ENCODE data around the gene COMMD8. TPM values are rescaled to one million over a fixed set of nuclear protein-coding genes. Genes with fewer than 3 reads are reported as not detected.

COMMD8 gene
- total RNA-seq, result 18.4 and 39.7 TPM in 2 replicates

DNA sequence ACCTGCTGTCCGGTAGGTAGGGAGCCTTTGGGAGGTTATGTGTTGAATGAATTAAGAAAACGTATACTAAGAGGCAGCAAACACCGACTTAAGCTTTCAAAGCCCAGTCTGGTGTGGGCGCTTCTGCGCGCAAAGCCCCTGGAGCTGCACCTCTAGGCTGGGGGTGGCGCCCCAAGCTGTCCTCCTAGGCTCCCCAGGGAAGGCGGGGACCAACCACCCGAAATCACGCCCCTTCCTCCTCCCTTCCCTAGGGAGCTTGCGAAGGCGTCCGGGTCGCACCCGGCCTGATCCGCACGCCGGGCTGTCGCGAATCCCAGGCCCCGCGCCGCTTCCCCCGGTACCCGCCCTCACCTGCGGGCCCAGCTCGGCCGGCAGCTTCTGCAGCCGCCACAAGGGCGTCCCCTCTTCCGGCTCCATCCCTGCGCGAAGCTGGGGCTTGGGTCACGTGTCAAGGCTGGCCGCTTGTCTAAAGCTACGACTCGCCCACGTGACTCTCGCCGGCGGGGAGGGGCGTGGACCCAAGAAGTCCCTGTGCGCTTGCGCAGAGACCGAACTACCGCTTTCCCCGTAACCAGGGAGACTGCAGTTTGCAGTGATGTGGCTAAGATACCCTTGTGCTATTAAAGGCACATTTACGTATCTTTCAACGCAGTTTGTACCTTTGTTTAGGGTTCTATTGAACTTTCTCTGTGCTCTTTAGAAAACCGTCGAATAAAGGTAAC is at the start of gene COMMD8:
Gene COMMD8 (minus strand): TSS at position 468 of the 722 bp plus-strand sequence. CDS start 51 bp downstream, at position 417.

DNA sequence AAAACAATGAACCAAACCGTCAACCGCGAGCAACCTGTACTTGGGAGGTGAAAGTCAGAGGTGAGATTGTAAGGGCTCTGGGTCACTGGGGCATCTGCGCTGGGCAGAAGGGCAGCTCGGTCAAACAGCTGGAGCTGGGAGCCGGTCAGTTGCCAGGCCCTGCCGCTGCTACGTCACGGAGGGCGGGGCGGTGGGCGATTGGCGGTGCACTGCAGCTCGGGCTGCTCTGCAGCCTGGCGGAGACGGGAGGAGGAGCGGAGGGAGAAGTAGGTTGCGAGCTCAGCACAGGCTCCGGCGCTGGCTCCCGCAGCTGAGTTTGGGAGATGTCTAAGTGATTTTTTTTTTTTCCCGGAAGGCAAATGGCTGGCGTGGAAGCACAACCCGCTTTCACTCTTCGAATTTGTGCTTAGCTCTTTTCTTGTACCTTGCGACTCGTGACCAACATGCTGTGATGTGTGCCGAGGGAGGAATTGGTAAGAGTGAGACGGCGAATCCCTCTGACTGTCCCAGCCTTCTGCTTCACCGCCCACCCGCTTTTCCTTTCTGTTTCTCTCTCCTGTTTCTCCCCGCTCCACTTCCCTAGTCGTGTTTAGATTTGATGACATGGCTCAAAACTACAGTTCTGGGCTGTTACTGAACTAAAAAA is 21.7 kb upstream of the COMMD8 start, which contains the start of gene ATP10D:
Gene ATP10D (plus strand): TSS at position 229 of the 646 bp plus-strand sequence. CDS start 27,266 bp downstream, outside the sequence.

Other genes starting within 250 kb of the COMMD8 start
- 10.7 and 21.8 TPM in 2 replicates for gene ATP10D, start 21.6 kb upstream of the COMMD8 start, total RNA-seq